K562 (cell line): ENCODE measurements around the gene TLR1.

Experiments used
- CREB1 ChIP-seq, 2 experiments: sonication (generic) in 1 of 2; formaldehyde crosslinking in 1 of 2; IDR thresholded peaks; 2 replicates each; pipeline versions ENCODE4 v1.6.1 to v1.8.0; 2012 to 2022; ENCODE audit warnings: inconsistent platforms in 1 of 2, mild to moderate bottlenecking in 1 of 2, missing genetic modification reagents in 1 of 2, moderate library complexity in 1 of 2
- CTCF ChIP-seq, 3 experiments: IDR thresholded peaks in 2 of 3; conservative IDR thresholded peaks in 1 of 3; 2 replicates each; pipeline ENCODE4 v1.5.1; 2011 to 2012; ENCODE audit warnings: low read length in 3 of 3, mild to moderate bottlenecking in 3 of 3, control low read depth in 2 of 3, improper control_type of control experiment in 1 of 3, inconsistent platforms in 1 of 3, low read depth in 1 of 3, mixed read lengths in 1 of 3, moderate library complexity in 1 of 3; ENCODE audit not compliant: insufficient read depth in 2 of 3
- RBM39 ChIP-seq: fragments of 200-400 bp; formaldehyde crosslinking; optimal IDR thresholded peaks from 2 replicates; pipeline ENCODE3; 2018; ENCODE audit warnings: low read depth, low read length
- ZBED1 ChIP-seq: IDR thresholded peaks from 2 replicates; pipeline ENCODE4 v1.6.1; 2014
- ZNF174 ChIP-seq: fragments of 250-450 bp; sonication (Bioruptor Pico); IDR thresholded peaks from 2 replicates; pipeline ENCODE4 v1.4.0; 2020; ENCODE audit warnings: mild to moderate bottlenecking
- ZNF311 ChIP-seq: fragments of 250-450 bp; sonication (Bioruptor Pico); IDR thresholded peaks from 2 replicates; pipeline ENCODE4 v1.4.0; 2020; ENCODE audit warnings: mild to moderate bottlenecking, moderate library complexity
- ZNF668 ChIP-seq: fragments of 250-450 bp; sonication (Bioruptor Pico); IDR thresholded peaks from 2 replicates; pipeline ENCODE4 v1.8.0; 2022; ENCODE audit warnings: mild to moderate bottlenecking, inconsistent platforms
- TF ChIP-seq, protein P1 (sequence below): sonication (generic); formaldehyde crosslinking; IDR thresholded peaks from 2 replicates; pipeline ENCODE4 v1.5.0; 2020; ENCODE audit warnings: missing genetic modification reagents
- TF ChIP-seq, protein P2 (sequence below), 3 experiments: fragments of 200-800 bp in 1 of 3; sonication (Bioruptor generic) in 1 of 3; sonication (generic) in 1 of 3; formaldehyde crosslinking in 1 of 3; IDR thresholded peaks; 2 replicates each; pipeline versions ENCODE4 v1.6.1 to v1.8.0; 2016 to 2022; ENCODE audit warnings: mild to moderate bottlenecking in 2 of 3, missing compliant biosample characterization in 2 of 3, missing genetic modification characterization in 2 of 3, missing genetic modification reagents in 1 of 3

DNA sequence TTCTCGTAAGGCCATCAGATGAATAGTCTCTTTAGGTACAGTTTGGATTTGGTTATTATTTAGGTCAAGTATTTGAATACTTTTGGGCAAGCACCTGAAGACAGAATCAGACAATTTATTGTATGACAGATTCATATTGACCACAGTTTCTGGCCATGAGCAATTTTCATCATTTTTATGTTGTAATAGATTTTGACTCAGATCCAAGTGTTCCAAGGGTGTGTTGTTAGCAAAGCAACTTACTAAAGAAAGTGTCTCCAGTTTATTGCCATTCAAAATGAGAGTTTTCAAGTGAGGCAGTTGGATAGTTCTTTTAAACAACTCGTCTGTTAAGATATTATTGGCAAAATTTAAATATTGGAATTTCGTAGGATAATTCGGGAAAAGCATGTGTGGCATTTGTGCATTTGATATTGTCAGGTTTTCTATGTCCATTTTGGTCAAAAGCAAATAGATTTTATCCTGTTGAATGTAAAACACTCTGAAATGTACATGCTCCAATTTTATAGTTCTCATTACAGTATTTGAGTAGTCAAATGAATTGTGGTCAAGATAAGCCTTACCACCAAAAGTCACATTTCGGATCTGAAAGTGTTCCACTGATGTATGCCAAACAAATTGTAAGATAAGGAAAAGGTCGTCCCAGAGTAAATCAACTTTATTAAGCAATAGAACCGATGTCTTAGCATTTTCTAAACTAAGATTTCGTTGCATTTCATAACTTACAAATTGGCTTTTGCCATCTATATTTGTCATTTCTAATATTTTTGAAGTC is 30.2 kb downstream of the TLR1 start:
- TF ChIP-seq CREB1 (IDR thresholded peaks at IDR 0.05): no peak
- no peak for TF ChIP-seq CREB1 (CRISPR knock-in tag; IDR thresholded peaks at IDR 0.05)
- no peak for TF ChIP-seq ZNF668 (CRISPR knock-in tag)
- no peak for TF ChIP-seq ZNF174 (CRISPR knock-in tag)
- no peak for TF ChIP-seq RBM39
- TF ChIP-seq ZNF311 (CRISPR knock-in tag): no peak
- TF ChIP-seq, protein P1, sequence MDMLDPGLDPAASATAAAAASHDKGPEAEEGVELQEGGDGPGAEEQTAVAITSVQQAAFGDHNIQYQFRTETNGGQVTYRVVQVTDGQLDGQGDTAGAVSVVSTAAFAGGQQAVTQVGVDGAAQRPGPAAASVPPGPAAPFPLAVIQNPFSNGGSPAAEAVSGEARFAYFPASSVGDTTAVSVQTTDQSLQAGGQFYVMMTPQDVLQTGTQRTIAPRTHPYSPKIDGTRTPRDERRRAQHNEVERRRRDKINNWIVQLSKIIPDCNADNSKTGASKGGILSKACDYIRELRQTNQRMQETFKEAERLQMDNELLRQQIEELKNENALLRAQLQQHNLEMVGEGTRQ (CRISPR knock-in tag): no peak
- TF ChIP-seq ZBED1: no peak
- TF ChIP-seq, protein P2, sequence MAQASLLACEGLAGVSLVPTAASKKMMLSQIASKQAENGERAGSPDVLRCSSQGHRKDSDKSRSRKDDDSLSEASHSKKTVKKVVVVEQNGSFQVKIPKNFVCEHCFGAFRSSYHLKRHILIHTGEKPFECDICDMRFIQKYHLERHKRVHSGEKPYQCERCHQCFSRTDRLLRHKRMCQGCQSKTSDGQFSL (CRISPR knock-in tag; IDR thresholded peaks at IDR 0.05): no peak
- TF ChIP-seq, protein P2 (tag; IDR thresholded peaks at IDR 0.05): no peak
- TF ChIP-seq CTCF (IDR thresholded peaks at IDR 0.05 in 2 of 3, conservative IDR thresholded peaks at IDR 0.05 in 1 of 3; ENCODE audit: insufficient read depth in 2 of 3, low read depth in 1 of 3, low read length in 3 of 3): no peak
